T-cell (primary cell): ENCODE measurements around the gene ARF3. TPM values are rescaled to one million over a fixed set of nuclear protein-coding genes. Genes with fewer than 3 reads are reported as not detected.

Experiments used
- ATAC-seq, 4 experiments: fragments of 200-7000 bp in 3 of 4; fragments of 150-1000 bp in 1 of 4; cut with Tn5 transposase; replicated peaks in 1 of 4; 1 replicate in 3 of 4; 2 replicates in 1 of 4; pipeline ENCODE4 v1.10.0; 2021; ENCODE audit warnings: moderate library complexity in 3 of 4, mild to moderate bottlenecking in 2 of 4, moderate number of reproducible peaks in 1 of 4
- CTCF ChIA-PET, 2 donors: fragments of 300-600 bp; sonication (Branson Sonifier 250); formaldehyde crosslinking; loops; one replicate each; lab custom pipeline; 2022; ENCODE audit warnings: antibody characterized with exemption in 2 of 2; lab: Charles Lee
- POLR2A ChIA-PET, 2 donors: fragments of 300-600 bp; sonication (Branson Sonifier 250); formaldehyde crosslinking; loops; one replicate each; lab custom pipeline; 2022; ENCODE audit warnings: antibody characterized with exemption in 2 of 2; lab: Charles Lee
- DNase-seq, 35 experiments: peaks; one replicate each; pipeline versions ENCODE4 v3.0.0 to v3.0.0-alpha.2; 2013 to 2023
- H3K27ac ChIP-seq: one replicate; pipeline ENCODE4 v1.5.1; 2013; ENCODE audit warnings: low read length
- H3K27me3 ChIP-seq, 2 experiments: replicated peaks in 1 of 2; 1 replicate in 1 of 2; 2 replicates in 1 of 2; pipeline versions ENCODE4 v1.6.1 to v1.7.0; 2013; ENCODE audit warnings: low read length in 1 of 2, mixed read lengths in 1 of 2; ENCODE audit not compliant: control insufficient read depth in 2 of 2, insufficient read depth in 2 of 2; ENCODE audit errors: extremely low read depth in 1 of 2
- H3K36me3 ChIP-seq, 2 donors: 1 replicate in 1 of 2; 2 replicates in 1 of 2; pipeline versions ENCODE4 v1.6.1 to v1.7.0; 2013; ENCODE audit warnings: low read length in 1 of 2; ENCODE audit not compliant: control insufficient read depth in 2 of 2, insufficient read depth in 1 of 2; ENCODE audit errors: extremely low read depth in 1 of 2
- H3K4me1 ChIP-seq, 2 experiments: 1 replicate in 1 of 2; 2 replicates in 1 of 2; pipeline versions ENCODE4 v1.6.1 to v1.7.0; 2013; ENCODE audit warnings: low read length in 2 of 2, mixed read lengths in 1 of 2; ENCODE audit not compliant: insufficient read depth in 2 of 2, control insufficient read depth in 1 of 2; ENCODE audit errors: extremely low read depth in 1 of 2
- H3K4me3 ChIP-seq, 2 donors: 1 replicate in 1 of 2; 2 replicates in 1 of 2; pipeline versions ENCODE4 v1.5.1 to v1.7.0; 2013; ENCODE audit warnings: mild to moderate bottlenecking in 2 of 2, low read length in 1 of 2, moderate library complexity in 1 of 2; ENCODE audit not compliant: control insufficient read depth in 1 of 2; ENCODE audit errors: extremely low read depth in 1 of 2
- H3K9me3 ChIP-seq: 2 replicates; pipeline ENCODE4 v1.7.0; 2013
- H3K27ac Mint-ChIP-seq, 2 donors: one replicate each; pipeline ENCODE4 v1.8.0; 2020 to 2021; ENCODE audit warnings: mild to moderate bottlenecking in 2 of 2, mixed read lengths in 2 of 2
- H3K27me3 Mint-ChIP-seq, 2 donors: one replicate each; pipeline ENCODE4 v1.8.0; 2021 to 2022; ENCODE audit warnings: mixed read lengths in 2 of 2
- H3K36me3 Mint-ChIP-seq: one replicate; pipeline ENCODE4 v1.8.0; 2021; ENCODE audit warnings: mixed read lengths
- H3K4me1 Mint-ChIP-seq, 3 donors: one replicate each; pipeline ENCODE4 v1.8.0; 2020 to 2022; ENCODE audit warnings: mixed read lengths in 3 of 3, mild to moderate bottlenecking in 1 of 3
- H3K4me3 Mint-ChIP-seq, 3 donors: one replicate each; pipeline ENCODE4 v1.8.0; 2020 to 2022; ENCODE audit warnings: mild to moderate bottlenecking in 3 of 3, mixed read lengths in 3 of 3, moderate library complexity in 3 of 3
- H3K9me3 Mint-ChIP-seq, 3 donors: one replicate each; pipeline ENCODE4 v1.8.0; 2020 to 2022; ENCODE audit warnings: mixed read lengths in 3 of 3
- WGBS: methylation state at CpG from one replicate; pipeline ENCODE4 v1.1.5; 2013; ENCODE audit warnings: missing lambda C conversion rate; ENCODE audit not compliant: insufficient coverage; 5-methylcytosine and 5-hydroxymethylcytosine counted together
- total RNA-seq, 35 experiments: library from RNA in 6 of 35; stranded (reverse) in 6 of 35; fragments of 120-200 nt in 1 of 35; gene quantifications; one replicate each; pipeline versions ENCODE4 v1.2.1 to v1.2.4 and lab custom pipeline; 2013 to 2026

The ARF3 gene
- total RNA-seq, 5 donors from 2014 or later (not counting 1 experiment from before 2014, with no cell fraction given), result 63.6 to 82.9 (median 74.3) TPM

GRCh38 chr12:48985901-48986300 lies 28.6 kb upstream of the ARF3 start:
- Mint-ChIP-seq H3K9me3 (no peaks in the 10 kb centered on the region), H3K36me3 (no peaks in the 10 kb centered on the region), H3K27me3 (peaks cover 25 to 30% of the 10 kb centered on the region in 2 donors), H3K27ac (no peak overlapping the region), H3K4me3 (no peak overlapping the region), H3K4me1 (peaks cover 23 to 28% (median 24%) of the 10 kb centered on the region in 3 donors)
- 100% methylated on average over 2 of the region's 2 CpGs for WGBS
- H3K9me3 ChIP-seq, result no peaks in the 10 kb centered on the region
- ATAC-seq, result no peak
- H3K36me3 ChIP-seq, result no peaks in the 10 kb centered on the region
- peaks cover 2 to 20% of the 10 kb centered on the region in 2 experiments for H3K4me1 ChIP-seq
- ChIA-PET POLR2A (interaction anchor here (0.5 to 0.6 kb wide), 2 partner anchors 82 to 787 kb away, joined by 3 read pairs; no protein-coding TSS in a partner anchor), CTCF (interaction anchor here (0.6 to 3.3 kb wide), 5 partner anchors 9 to 89 kb away, joined by 3 to 9 read pairs (median 4); no protein-coding TSS in a partner anchor)
- H3K4me3 ChIP-seq, result no peak overlapping the region
- DNase-seq, result no peak
- no peak overlapping the region for H3K27ac ChIP-seq
- H3K27me3 ChIP-seq, result peaks cover 13 to 39% of the 10 kb centered on the region in 2 experiments

- DNase-seq (no peak), ATAC-seq (no peak)
- Mint-ChIP-seq H3K27ac (no peak overlapping the region), H3K36me3 (no peaks in the 10 kb centered on the region), H3K4me1 (peaks cover 28 to 32% (median 28%) of the 10 kb centered on the region in 3 donors), H3K9me3 (no peaks in the 10 kb centered on the region), H3K27me3 (peaks cover 21 to 26% of the 10 kb centered on the region in 2 donors), H3K4me3 (no peak overlapping the region)
- no peak overlapping the region for H3K4me3 ChIP-seq
- no peak overlapping the region for H3K27ac ChIP-seq
- ChIA-PET CTCF (interaction anchor here (0.6 to 3.3 kb wide), 4 partner anchors 12 to 89 kb away, joined by 3 to 9 read pairs (median 6); no protein-coding TSS in a partner anchor), POLR2A (interaction anchor here (0.5 to 0.6 kb wide), 2 partner anchors 82 to 787 kb away, joined by 3 read pairs; no protein-coding TSS in a partner anchor)
- H3K9me3 ChIP-seq, result no peaks in the 10 kb centered on the region
- H3K36me3 ChIP-seq, result no peaks in the 10 kb centered on the region
- H3K27me3 ChIP-seq, result peaks cover 13 to 40% of the 10 kb centered on the region in 2 experiments
- peaks cover 6 to 24% of the 10 kb centered on the region in 2 experiments for H3K4me1 ChIP-seq
- WGBS, result no CpG with 5 or more reads among the region's 10 CpGs
Measured at GRCh38 chr12:48985475-48985897, 28.2 kb upstream of the ARF3 start.

DNA sequence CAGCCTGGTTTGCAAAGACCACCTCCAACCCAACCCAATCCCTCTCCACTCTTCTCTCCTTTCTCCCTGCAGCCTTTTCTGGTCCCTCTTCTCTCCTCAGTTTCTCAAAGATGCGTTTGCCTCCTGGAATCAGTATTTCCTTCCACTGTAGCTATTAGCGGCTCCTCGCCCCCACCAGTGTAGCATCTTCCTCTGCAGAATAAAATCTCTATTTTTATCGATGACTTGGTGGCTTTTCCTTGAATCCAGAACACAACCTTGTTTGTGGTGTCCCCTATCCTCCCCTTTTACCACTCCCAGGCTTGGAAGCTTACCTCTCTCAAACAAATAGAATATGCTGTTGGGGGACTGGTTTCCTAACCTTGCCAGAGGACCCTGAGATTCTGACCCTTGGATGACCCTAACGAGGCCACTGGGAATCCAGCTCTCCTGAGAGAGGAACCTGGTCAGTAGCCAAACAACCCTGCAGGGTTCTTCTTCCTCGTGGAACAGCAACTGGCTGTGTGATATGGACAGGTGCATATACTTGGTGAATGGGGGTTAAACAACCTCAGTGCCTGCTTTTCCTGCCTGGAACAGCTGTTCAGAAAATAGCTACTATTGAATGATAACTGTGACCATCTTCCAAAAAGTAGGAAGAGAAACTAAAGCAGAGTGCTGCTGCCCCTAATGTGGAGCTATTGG lies 25.3 kb upstream of the ARF3 start:
- Histone ChIP-seq H3K36me3 (no peaks in the 10 kb centered on the region), H3K4me3 (no peak overlapping the region), H3K9me3 (no peaks in the 10 kb centered on the region), H3K4me1 (peaks cover 20 to 48% of the 10 kb centered on the region in 2 experiments), H3K27me3 (peaks cover 7 to 55% of the 10 kb centered on the region in 2 experiments), H3K27ac (no peak overlapping the region)
- no peak for ATAC-seq
- 88% methylated on average over 4 of the region's 6 CpGs for WGBS
- Mint-ChIP-seq H3K27me3 (peaks cover 8 to 16% of the 10 kb centered on the region in 2 donors), H3K4me1 (peaks cover 37 to 47% (median 46%) of the 10 kb centered on the region in 3 donors), H3K9me3 (no peaks in the 10 kb centered on the region), H3K4me3 (peak overlapping the region; percentile 10 to 86 (median 85)), H3K36me3 (no peaks in the 10 kb centered on the region), H3K27ac (peak overlapping the region; percentile 72 to 79)
- POLR2A ChIA-PET, result no interaction called here
- DNase-seq, result no peak
- CTCF ChIA-PET, result interaction anchor here (0.5 to 2.4 kb wide), 6 partner anchors 10 to 37 kb away, joined by 3 to 10 read pairs (median 4); partner anchors contain the start of gene ARF3 (in 1 of the 2)

DNA sequence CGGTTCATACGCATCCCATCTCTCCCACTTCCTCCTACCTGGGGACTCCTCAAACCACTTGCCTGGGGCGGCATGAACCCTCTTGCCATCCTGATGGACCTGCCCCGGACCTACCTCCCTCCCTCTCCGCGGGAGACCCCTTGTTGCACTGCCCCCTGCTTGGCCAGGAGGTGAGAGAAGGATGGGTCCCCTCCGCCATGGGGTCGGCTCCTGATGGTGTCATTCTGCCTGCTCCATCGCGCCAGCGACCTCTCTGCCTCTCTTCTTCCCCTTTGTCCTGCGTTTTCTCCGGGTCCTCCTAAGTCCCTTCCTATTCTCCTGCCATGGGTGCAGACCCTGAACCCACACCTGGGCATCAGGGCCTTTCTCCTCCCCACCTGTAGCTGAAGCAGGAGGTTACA lies 24.5 kb upstream of the ARF3 start:
- Mint-ChIP-seq H3K4me3 (peak overlapping the region; percentile 82 to 86 (median 85)), H3K27ac (peak overlapping the region; percentile 79 to 86), H3K4me1 (peaks cover 42 to 52% (median 50%) of the 10 kb centered on the region in 3 donors), H3K9me3 (no peaks in the 10 kb centered on the region), H3K27me3 (peaks cover 8 to 19% of the 10 kb centered on the region in 2 donors), H3K36me3 (no peaks in the 10 kb centered on the region)
- peak overlapping the region; percentile 56 to 81 for H3K4me3 ChIP-seq
- ATAC-seq (no peak), DNase-seq (no peak)
- ChIA-PET CTCF (interaction anchor here (0.5 to 4.9 kb wide), 5 partner anchors 11 to 129 kb away, joined by 3 to 55 read pairs (median 5); partner anchors contain the start of gene DDX23 (in 1 of the 2)), POLR2A (no interaction called here)
- peaks cover 20 to 54% of the 10 kb centered on the region in 2 experiments for H3K4me1 ChIP-seq
- H3K36me3 ChIP-seq, result no peaks in the 10 kb centered on the region
- WGBS, result 7% methylated on average over 3 of the region's 13 CpGs
- no peaks in the 10 kb centered on the region for H3K9me3 ChIP-seq
- no peak overlapping the region for H3K27ac ChIP-seq
- peaks cover 14 to 55% of the 10 kb centered on the region in 2 experiments for H3K27me3 ChIP-seq

- Histone ChIP-seq H3K4me1 (peaks cover 20 to 54% of the 10 kb centered on the region in 2 experiments), H3K4me3 (peak overlapping the region; percentile 56 to 81), H3K9me3 (no peaks in the 10 kb centered on the region), H3K36me3 (no peaks in the 10 kb centered on the region), H3K27me3 (peaks cover 15 to 49% of the 10 kb centered on the region in 2 experiments), H3K27ac (peak overlapping the region; percentile 72)
- H3K27ac Mint-ChIP-seq, result peak overlapping the region; percentile 79 to 86
- 3% methylated on average over 88 of the region's 91 CpGs for WGBS
- H3K27me3 Mint-ChIP-seq, result peaks cover 8 to 19% of the 10 kb centered on the region in 2 donors
- ATAC-seq, result peak; percentile 44 to 62 (median 46)
- H3K9me3 Mint-ChIP-seq, result no peaks in the 10 kb centered on the region
- peak overlapping the region; percentile 82 to 86 (median 85) for H3K4me3 Mint-ChIP-seq
- peaks cover 42 to 52% (median 50%) of the 10 kb centered on the region in 3 donors for H3K4me1 Mint-ChIP-seq
- ChIA-PET POLR2A (no interaction called here), CTCF (interaction anchor here in 1 of 2 donors (0.6 to 4.9 kb wide), 5 partner anchors 12 to 129 kb away, joined by 3 to 55 read pairs (median 4); partner anchors contain the start of gene DDX23)
- peak in 32 of 35 experiments; percentile 22 to 85 (median 58) for DNase-seq
- no peaks in the 10 kb centered on the region for H3K36me3 Mint-ChIP-seq
Measured at GRCh38 chr12:48980953-48981756, 23.9 kb upstream of the ARF3 start.
